Measurements from ENCODE around the gene MUC3A.

DNA sequence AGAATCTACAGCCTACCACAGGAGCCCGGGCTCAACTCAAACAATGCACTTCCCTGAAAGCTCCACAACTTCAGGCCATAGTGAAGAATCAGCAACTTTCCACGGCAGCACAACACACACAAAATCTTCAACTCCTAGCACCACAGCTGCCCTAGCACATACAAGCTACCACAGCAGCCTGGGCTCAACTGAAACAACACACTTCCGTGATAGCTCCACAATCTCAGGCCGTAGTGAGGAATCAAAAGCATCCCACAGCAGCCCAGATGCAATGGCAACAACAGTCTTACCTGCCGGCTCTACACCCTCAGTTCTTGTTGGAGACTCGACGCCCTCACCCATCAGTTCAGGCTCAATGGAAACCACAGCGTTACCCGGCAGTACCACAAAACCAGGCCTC lies 42.3 kb downstream of the MUC3A start:
- TF ChIP-seq CTCF (IDR thresholded peaks at IDR 0.05) (no peak), POLR2A (IDR thresholded peaks at IDR 0.05) (no peak), POLR2AphosphoS5 (IDR thresholded peaks at IDR 0.05) (no peak), EP300 (IDR thresholded peaks at IDR 0.05) (no peak)

Data from upper lobe of left lung (tissue), 4 donors.